Daoy (cell line): Measurements from ENCODE around the gene IER2. TPM values are rescaled to one million over a fixed set of nuclear protein-coding genes. Genes with fewer than 3 reads are reported as not detected.

Source experiments
- DNase-seq: peaks from one replicate; pipeline ENCODE4 v3.0.0-alpha.2; 2015; ENCODE audit warnings: low read depth
- total RNA-seq: library from RNA; depleted of rRNA; stranded (reverse); fragments of >200 nt; shearing (Covaris generic); gene quantifications from 2 replicates; pipeline ENCODE4 v1.2.3, GENCODE V29; 2014; rRNA removed

Gene IER2
- 23.7 and 27.3 TPM in 2 replicates for total RNA-seq

GRCh38 chr19:13150187-13150930 is at the start of gene IER2, which contains the start of gene STX10:
TSS of gene IER2 (plus strand) at chr19:13150411. CDS start at chr19:13153187, 2,776 bp downstream.
TSS of gene STX10 (minus strand) at chr19:13150375. CDS start at chr19:13150173, 202 bp downstream.
- peak; percentile 98 for DNase-seq

- no peak for DNase-seq
Observed at GRCh38 chr19:13100841-13101589, 49.2 kb upstream of the IER2 start.

DNA sequence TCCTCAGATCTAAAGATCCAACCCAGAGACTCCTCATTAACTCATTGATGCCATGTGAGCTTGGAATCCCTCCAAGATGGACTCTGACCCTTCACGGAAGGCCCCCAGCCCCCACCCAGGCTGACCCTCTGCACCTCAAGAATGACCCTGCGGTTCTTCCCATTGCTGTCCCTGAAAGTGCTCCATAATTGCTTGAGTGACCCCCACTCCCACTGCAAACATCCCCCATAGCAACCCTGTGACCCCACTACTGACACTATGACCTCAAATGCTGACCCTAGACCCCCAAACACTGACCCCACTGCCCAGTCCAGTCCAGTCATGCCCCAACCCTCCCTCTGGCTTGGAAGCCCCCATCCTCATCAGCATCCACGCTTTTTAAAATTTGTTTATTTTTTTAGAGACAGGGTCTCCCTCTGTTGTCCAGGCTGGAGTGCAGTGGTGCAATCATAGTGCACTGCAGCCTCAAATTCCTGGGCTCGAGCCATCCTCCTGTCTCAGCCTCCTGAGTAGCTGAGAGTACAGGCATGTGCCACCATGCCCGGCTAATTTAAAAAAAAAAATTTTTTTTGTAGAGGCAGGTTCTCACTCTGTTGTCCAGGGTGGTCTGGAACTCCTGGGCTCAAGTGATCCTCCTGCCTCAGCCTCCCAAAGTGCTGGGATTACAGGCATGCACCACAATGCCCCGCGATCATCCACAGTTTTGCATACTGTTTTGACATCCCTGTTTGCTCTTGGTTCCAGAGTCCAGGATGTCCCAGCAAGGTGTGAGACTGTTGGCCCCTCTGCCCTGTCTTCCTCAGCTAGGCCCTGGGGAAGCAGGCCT is 48.4 kb upstream of the IER2 start:
- DNase-seq = no peak

DNA sequence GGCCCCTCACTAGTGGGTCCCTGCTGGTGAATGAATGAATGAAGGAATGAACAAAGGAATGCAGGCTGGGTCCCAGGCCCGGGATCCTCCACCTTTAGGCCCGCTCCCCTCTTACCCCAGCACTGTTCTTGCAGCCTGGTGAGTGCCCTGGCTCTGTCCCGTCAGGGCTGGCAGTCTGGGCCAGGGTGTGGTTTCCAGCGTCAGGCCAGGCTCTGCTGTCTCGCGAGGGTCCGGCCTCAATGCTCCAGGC is 47.9 kb upstream of the IER2 start:
- DNase-seq = no peak

GRCh38 chr19:13102666-13103580 is 47.3 kb upstream of the IER2 start, which contains the start of gene LYL1:
TSS of gene LYL1 (minus strand) at chr19:13102858. CDS start at chr19:13101171, 1,687 bp downstream.
- peak; percentile 33 for DNase-seq

DNA sequence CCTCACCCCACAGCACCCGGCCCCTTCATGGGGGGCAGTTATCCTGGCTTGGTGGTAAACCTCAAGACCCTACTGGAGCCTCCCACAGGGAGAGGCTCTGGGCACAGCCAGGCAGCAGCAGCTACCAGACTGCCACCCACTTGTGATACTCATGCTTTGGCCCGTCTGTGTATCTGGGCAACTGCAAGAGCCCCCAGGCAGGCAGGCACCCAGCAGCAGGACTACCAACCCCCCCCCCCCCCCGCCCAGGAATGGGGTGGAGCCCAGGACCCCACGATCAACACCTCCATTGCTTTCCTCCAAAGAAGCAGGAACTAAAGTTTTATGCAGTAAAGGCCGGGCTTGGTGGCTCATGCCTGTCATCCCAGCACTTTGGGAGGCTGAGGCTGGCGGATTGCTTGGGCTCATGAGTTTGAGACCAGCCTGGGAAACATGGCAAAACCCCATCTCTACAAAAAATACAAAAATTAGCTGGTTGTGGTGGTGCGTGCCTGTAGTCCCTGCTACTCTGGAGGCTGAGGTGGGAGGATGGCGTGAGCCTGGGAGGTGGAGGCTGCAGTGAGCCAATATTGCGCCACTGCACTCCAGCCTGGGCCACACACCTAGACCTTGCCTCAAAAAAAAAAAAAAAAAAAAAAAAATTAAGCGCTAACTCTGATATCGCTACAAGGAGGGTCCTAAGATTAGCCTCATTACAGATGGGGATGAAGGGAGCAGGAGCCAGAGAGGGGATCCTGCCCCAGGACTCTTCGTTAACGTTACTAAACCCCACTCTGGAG is 46.4 kb upstream of the IER2 start:
- no peak for DNase-seq

GRCh38 chr19:13104360-13104847 is 45.8 kb upstream of the IER2 start:
- peak; percentile 36 for DNase-seq

DNA sequence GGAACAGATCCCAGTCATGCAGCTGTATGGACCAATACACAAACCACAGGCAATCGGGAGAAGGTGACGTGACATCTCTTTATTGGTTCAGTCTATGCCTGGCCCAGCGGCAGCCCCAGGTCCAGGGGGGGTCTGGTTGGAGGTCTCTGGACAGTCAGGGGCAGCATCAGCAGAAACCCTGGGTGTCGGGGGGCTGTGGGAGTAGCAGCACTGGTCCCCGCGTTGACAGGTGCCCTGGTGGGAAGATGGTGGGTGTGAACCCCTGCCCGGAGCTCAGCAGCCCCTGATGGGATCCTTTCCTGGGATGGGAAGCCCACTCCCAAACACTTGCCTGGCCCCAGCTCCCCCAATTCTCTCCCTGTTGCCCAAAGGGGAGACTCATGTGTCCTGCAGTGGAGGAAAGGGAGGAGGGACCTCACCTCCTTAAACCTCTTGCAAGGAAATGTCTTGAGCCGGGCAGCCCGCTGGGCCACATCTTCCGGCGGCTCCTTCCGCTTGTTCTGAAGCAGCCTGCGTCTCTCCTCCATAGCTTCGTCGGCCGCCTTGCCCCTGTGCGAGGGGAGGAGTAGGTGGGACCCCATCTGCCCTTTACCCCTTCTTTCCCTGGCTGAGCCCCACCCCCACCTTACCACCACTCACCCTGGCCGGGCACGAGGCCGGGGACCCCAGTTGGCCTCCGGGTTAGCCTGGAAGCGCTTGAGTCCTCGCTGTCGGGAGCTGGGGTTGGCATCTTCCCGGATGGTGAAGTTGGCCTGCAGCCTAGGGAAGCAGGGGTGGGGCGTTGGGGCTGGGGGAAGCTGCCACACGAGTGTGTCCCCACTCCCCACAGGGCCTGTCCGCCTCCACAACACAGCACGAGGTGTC is 45.1 kb upstream of the IER2 start:
- no peak for DNase-seq

DNA sequence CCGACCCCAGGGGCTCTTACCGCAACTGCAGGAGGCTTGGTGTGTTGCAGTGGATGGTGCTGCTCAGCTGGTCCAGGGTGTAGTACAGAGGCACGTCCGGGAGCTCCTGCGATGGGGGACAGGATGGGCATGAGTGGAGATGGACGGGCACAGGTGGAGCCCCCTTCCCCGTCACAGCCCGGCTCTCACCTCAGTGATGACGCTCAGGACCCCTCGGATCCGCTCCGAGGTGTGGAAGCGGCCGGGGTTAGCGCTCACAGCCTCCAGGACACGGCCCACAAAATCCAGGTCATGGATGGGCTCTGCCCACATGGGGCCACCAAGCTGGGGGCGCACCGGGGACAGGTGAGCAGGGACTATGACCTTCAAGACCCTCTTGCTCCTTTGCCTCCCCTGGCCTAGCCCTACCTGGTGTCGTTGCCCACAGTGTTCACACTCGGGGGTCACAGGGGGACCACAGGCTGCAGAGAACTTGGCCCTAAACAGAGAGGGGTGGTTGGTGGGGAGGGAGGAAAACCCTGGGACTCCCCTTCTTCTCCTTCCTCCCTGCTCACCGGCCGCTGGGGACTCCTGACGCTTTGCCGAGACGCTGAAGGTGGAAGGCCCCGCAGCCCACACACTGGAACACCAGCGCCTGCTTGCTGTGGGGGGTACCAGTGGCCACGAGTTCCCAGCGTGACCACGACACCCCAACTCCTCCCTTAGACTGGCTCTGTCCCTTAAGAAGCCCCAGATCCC is 40.7 kb upstream of the IER2 start:
- no peak for DNase-seq

GRCh38 chr19:13110099-13110610 is 40.1 kb upstream of the IER2 start:
- DNase-seq = no peak

- DNase-seq = no peak
Observed at GRCh38 chr19:13112555-13112954, 37.7 kb upstream of the IER2 start.

GRCh38 chr19:13115936-13116281 is 34.3 kb upstream of the IER2 start:
- no peak for DNase-seq

DNA sequence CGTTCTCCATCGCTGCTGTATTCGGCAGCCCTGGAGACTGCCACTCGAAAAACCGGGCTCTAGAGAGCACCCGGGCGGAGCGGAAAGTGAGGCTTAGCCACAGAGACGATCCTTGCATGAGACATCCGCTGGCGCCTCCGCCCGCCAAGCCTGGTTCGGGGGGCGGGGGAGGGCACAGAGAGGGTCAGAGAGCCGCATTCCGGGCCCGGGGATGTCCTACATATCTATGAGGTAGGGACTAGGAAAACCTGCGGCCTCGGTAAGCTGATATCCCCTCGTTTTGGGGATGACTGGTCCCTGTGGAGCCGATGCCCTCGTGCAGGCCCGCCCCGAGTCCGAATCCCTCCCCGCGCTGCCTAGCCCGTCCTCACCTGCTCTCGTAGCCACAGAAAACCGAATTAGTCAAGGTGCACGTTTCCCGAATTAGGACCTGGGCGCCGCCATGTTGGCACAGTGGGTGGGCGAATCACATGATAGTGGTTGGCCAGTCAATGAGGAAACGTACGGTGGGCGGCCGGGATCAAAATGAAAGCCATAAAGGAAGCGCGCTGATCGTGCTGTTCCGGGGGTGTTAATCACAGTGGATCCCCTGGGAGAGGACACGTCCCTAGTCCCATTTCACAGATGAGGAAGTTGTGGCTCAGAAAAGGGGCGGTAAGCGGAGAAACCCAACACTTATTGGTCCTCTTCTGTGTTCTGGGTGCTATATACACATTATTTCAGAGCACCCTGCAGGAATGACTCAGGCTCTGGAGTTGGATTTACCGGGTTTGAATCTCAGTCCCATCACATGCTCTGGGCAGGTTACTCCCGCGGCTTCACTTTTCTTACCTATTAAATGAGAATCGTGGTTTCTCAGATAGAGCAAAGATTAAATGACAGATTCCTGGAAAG is 33.7 kb upstream of the IER2 start, which contains the start of gene TRMT1:
Gene TRMT1, minus strand, starts transcription at position 459 of the 894 bp plus-strand sequence. Its CDS starts 341 bp downstream, at position 118.
- DNase-seq = peak; percentile 95

DNA sequence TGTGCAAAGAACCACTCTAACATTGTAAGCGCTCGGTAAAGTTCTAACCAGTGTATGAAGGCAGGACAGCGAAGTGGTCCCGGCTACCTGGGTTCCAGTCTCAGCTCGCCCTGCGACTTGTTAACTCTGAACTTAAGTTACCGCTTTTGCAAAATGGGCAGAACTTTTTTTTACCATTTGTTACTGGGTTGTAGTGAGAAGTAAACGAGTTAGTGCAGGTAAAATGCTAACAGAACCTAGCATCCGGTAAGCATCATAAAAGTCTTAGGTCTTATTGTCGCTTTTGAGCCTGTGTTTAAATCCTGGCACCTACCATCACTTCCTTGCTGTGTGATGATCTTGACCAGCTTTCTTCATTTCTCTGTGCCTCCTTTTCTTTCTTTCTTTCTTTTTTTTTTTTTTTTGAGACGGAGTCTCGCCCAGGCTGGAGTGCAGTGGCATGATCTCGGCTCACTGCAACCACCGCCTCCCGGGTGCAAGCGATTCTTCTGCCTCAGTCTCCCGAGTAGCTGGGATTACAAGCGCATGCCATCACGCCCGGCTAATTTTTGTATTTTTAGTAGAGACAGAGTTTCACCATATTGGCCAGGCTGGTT is 32.9 kb upstream of the IER2 start:
- DNase-seq = no peak

DNA sequence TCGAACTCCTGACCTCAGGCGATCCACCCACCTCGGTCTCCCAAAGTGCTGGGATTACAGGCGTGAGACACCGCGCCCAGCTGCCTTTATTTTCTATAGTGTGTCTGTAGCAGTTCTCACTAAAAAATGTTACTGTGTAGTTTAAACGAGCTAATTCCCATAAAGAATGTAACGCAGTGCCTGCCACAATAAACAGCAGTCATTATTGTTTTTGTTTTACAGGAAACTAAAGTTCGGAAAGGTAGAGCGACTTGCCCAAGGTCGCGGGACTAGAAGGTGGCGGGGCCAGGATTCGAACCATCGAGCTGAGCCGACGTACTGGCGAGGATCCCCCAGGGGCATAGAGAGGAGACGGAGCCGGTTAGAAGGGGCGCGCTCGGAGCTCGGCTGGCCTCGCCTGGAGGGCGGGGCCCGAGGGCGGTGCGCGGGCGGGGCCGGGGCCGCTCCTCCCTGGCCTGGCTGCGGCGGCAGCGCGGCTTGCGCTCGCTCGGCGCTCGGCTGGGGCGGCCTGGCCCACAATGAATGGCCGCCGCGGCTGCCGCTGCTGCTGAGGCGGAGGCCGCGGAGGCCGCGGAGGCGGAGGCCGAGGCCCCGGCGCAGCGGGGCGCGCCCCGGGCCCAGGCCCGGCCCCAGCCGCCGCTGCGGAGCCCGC is 32.3 kb upstream of the IER2 start, which contains the start of gene NACC1:
Gene NACC1, plus strand, starts transcription at position 493 of the 652 bp plus-strand sequence. CDS start 16,944 bp downstream, outside the sequence.
- DNase-seq = peak; percentile 97
